ENCODE measurements around the gene DCUN1D4.
"Not testable (repeated sequence)": the region's sequence is repeated elsewhere in the genome, so short reads cannot be mapped to it uniquely, and the experiment has no call there.

DCUN1D4 gene

GRCh38 chr4:51855270-51855669 lies 12.3 kb downstream of the DCUN1D4 start:
- DNase-seq (ENCODE audit: low read depth) = no peak

- DNase-seq (ENCODE audit: low read depth) = no peak
These were observed 12.8 kb downstream of the DCUN1D4 start for GRCh38 chr4:51855751-51856150.

- no peak for DNase-seq (ENCODE audit: low read depth)
These were observed 15.8 kb downstream of the DCUN1D4 start for GRCh38 chr4:51858605-51859202.

GRCh38 chr4:51859476-51860031 lies 16.6 kb downstream of the DCUN1D4 start:
- no peak for DNase-seq (ENCODE audit: low read depth)

GRCh38 chr4:51862199-51862598 lies 19.2 kb downstream of the DCUN1D4 start:
- no peak for DNase-seq (ENCODE audit: low read depth)

- DNase-seq (ENCODE audit: low read depth) = no peak
These were observed 19.8 kb downstream of the DCUN1D4 start for GRCh38 chr4:51862781-51863180.

- DNase-seq (ENCODE audit: low read depth) = no peak
These were observed 22.8 kb downstream of the DCUN1D4 start for GRCh38 chr4:51865717-51866116.

- DNase-seq (ENCODE audit: low read depth) = no peak
These were observed 23.9 kb downstream of the DCUN1D4 start for GRCh38 chr4:51866835-51867234.

- no peak for DNase-seq (ENCODE audit: low read depth)
These were observed 24.9 kb downstream of the DCUN1D4 start for GRCh38 chr4:51867689-51868448.

- no peak for DNase-seq (ENCODE audit: low read depth)
These were observed 25.5 kb downstream of the DCUN1D4 start for GRCh38 chr4:51868449-51868847.

GRCh38 chr4:51870441-51871188 lies 27.7 kb downstream of the DCUN1D4 start:
- no peak for DNase-seq (ENCODE audit: low read depth)

GRCh38 chr4:51872283-51872997 lies 29.5 kb downstream of the DCUN1D4 start:
- no peak for DNase-seq (ENCODE audit: low read depth)

- DNase-seq (ENCODE audit: low read depth) = no peak
These were observed 31.6 kb downstream of the DCUN1D4 start for GRCh38 chr4:51874551-51874950.

- DNase-seq (ENCODE audit: low read depth) = no peak
These were observed 35.5 kb downstream of the DCUN1D4 start for GRCh38 chr4:51878431-51878830.

- DNase-seq (ENCODE audit: low read depth) = no peak
These were observed 37.3 kb downstream of the DCUN1D4 start for GRCh38 chr4:51880016-51880915.

- DNase-seq (ENCODE audit: low read depth) = no peak
These were observed 41.1 kb downstream of the DCUN1D4 start for GRCh38 chr4:51884055-51884454.

GRCh38 chr4:51884606-51885005 lies 41.7 kb downstream of the DCUN1D4 start:
- DNase-seq (ENCODE audit: low read depth) = no peak

GRCh38 chr4:51885363-51885762 lies 42.4 kb downstream of the DCUN1D4 start:
- no peak for DNase-seq (ENCODE audit: low read depth)

- DNase-seq (ENCODE audit: low read depth) = no peak
These were observed 47.8 kb downstream of the DCUN1D4 start for GRCh38 chr4:51890760-51891159.

- DNase-seq (ENCODE audit: low read depth) = not testable (repeated sequence)
These were observed 50.4 kb downstream of the DCUN1D4 start for GRCh38 chr4:51893402-51893801.

- DNase-seq (ENCODE audit: low read depth) = no peak
These were observed 51.2 kb downstream of the DCUN1D4 start for GRCh38 chr4:51894059-51894645.

Measured in activated T-helper 9 cell treated with anti-CD3 and anti-CD28 coated beads, Interleukin-2, amount 50 U/mL, for 16 hours (primary cell).